NOMO-1 treated with dmso at 0.1 percent for 144 hours (cell line): Measurements from ENCODE around the gene ETS1.

Source experiments
- DNase-seq: peaks from one replicate; lab custom pipeline; 2025; ENCODE audit not compliant: unreplicated experiment; lab: John Stamatoyannopoulos, UW

Gene ETS1

DNA sequence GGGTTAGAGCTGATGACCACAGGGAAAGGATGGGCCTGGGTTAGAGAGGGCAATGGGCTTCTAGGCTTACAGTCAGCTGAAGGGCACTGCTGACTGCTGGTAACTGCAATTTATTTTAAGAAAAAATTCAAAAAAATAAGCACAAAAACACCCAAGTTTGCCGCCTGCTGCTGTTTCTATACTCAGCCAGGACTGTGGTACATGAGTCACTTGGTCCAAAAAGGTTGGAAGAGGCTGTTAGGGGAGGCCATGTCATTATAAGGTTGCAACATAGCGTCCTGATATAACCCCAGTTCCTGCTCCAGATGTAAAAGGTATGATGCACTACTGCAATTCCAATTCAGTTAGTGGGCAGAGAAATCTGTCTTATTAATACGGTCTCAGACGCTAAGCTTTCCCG lies 98.9 kb downstream of the ETS1 start:
- peak; percentile 71 for DNase-seq

DNA sequence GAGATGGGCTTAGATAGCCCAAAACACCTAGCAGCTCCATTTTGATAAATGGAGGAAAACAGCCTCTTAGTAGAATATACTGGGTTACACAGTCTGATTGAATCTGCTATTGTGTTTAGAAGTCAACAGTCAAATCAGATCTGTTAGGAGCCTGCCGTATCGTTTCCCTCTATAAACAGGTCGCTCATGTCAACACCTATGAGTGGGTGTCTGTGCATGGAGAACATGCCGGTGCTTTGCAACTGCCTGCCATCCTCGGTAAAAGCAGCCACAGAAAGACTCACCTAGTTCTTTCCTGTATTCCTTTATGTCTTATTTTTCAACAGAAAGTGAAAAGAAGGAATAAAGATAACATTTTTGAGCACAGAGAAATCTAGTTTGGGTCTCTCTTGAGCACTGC lies 99.4 kb downstream of the ETS1 start:
- no peak for DNase-seq

DNA sequence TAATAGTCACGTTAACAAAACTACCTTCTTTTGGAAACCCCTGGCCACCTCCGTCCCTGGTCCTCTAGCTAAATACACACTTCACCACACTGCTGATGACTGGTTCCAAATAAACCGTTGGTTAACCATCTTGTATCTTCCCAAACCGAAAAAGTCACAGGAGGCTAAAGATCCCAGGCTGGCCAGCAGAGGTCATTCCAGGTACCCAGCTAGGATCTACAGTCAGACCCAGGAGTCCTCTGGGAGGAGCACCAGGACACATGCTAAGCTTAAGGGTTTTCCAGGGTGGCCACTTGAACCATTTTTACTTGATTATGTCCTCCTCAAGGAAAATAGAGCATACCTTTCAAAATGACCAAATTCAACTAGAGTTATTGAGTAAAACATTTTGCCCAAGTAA lies 103.2 kb downstream of the ETS1 start:
- no peak for DNase-seq

DNA sequence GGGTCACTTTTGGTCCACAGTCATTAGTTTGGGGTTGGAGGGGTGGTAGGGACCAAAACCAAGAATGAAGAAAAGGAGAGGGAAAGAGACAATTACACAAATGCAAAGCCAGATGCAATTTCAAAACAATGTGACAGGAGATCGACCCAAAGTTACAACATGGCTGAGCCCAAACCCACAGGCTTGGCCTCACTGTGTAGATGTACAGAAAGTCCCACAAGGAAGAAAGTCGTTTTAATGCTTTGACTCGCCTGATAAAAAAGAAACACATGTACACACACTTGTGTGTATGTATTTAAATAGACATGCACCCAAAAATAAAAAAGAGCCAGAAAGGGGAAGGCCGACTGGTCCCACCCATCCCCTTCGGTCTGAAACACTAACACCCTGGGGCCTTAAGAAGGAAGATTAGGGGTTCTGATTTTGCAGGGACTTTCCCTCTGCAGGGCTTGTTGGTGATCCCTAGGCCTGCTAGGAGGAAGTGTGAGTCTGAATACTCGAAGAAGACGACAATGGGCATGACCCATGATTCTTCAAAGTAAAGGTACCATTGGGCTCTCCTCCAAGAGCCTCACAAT lies 104.1 kb downstream of the ETS1 start:
- DNase-seq = peak; percentile 54

DNA sequence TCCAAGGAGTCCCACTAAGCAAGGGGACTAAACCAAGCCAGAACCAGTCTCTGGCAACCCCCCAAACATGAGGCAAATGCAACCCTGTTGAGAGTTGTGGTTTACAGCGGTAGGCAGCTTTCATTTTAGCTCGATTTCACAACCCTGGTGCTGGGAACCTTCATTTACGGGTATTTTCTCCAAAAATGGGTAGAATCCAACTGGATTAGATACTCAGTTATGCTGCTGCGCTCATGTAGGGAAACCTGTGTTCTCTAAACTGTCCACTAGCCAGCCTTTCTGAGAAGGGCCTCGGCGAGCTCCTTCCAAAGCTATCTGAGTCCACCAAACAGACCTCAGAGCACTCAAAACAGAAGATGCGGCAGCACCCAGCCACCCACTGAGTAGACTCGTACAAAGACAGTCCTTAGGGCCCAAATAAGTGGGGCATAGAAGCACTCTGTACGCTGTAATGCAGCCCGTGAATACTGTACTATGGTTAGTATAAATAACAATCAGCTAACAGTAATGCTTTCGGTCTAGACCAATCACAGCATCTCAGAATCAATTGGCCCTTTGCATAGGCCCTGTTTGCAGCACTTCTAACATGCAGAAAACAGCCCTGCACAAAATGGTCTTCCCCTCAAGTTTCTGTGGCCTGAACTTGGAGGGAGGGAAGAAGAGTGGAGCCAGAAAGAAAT lies 104.7 kb downstream of the ETS1 start:
- DNase-seq = no peak

DNA sequence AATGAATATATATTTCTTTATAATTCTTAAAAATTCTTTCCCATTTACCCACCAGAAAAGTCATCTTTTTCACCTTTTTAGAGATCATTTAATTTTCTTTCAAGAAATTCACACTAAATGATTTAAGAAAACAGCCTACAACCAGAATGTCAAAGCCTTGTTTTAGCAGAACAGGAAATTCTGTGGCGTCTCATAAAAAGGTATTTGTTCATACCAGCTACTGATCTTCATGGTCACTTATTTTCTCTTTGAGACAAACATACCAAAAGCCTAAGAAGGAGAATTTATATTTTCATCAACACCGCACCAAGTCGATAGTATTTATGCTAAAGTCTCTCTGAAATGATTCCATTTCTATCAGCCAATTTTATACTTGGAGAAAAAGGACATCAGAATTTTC lies 105.3 kb downstream of the ETS1 start:
- no peak for DNase-seq

DNA sequence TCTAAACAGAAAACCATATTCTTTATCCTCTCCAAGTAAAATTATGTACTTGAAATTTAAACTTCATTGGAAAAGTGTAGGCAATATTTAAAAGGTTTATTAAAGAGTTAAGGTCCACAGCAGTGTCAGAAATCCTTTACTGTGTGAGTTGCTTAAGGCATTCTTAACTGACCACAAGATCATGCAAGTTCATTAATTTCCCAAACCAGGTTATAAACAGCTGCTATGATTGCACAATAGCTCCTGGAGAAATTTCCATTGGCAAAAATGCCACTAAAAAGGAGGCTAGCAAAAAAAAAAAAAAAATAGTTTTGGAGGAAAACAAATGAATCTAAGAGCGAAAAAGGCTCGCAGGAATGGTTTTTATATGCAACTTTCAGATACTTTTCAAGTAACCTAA lies 106.2 kb downstream of the ETS1 start:
- no peak for DNase-seq

DNA sequence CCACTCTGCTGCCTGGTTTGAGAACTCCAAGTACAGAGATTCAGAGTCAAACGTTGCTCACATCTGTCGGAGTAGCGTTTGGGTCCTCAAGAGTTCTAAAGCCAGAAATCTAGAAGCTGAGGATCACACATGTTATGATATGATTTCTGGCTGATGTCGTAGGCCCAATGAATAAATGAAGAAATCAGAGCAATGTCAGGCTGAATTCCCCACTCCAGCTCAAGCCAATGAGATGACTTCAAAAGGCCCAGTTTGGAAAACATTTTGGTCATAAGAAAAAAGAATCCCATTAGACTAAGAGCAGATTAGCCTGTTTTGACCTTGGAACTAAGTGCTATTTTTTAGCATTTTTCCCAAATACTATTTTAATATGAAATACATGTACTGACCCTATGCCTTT lies 106.7 kb downstream of the ETS1 start:
- DNase-seq = no peak

DNA sequence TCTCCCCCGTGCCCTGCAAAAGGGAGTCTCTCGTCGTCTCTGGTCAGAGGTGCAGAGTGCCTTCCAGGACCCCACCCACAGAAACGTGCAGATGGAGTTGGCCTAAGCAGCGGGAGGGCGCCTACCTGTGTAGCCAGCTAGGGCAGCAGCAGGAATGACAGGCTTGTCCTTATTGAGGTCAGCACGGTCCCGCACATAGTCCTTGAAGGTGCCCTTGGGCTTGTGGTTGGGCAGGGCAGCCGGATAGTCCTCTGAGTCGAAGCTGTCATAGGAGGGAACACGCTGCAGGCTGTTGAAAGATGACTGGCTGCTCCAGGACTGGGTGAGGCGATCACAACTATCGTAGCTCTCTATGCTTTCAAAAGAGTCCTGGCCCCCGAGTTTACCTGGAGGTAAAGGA lies 107.3 kb downstream of the ETS1 start:
- DNase-seq = no peak

DNA sequence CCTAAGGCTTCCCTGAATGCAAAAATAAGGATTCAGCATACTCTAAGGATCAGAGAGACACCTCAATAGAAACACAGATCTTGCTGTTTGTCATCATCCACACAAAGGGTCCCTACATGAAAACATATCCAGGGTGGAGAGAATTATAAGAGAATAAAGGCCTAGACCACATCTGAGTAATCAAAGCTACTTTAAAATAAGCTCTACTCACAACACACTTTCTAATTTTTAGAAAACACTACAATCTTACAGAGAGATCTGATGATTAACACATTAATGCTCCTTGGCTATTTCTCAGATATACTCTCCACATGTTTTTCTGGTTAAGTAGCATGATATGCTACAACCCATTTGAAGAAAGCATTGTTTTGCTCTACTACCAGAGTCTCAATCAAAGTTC lies 108.2 kb downstream of the ETS1 start:
- no peak for DNase-seq

DNA sequence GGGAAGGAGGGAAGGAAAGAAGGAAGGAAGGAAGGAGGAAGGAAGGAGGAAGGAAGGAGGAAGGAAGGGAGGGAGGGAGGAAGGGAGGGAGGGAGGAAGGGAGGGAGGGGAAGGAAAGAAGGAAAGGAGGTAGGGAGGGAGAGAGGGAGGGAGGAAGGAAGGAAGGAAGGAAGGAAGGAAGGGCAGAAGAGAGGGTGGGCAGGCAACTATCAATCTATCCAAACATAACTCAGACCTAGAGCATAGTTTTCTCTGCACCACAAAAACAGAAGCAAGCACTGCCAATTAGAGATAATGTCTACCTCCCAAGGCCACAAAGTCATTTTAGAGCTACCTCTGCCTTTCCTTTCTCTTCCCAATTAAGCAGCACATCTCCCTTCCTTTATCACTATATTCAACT lies 109.1 kb downstream of the ETS1 start:
- no peak for DNase-seq

DNA sequence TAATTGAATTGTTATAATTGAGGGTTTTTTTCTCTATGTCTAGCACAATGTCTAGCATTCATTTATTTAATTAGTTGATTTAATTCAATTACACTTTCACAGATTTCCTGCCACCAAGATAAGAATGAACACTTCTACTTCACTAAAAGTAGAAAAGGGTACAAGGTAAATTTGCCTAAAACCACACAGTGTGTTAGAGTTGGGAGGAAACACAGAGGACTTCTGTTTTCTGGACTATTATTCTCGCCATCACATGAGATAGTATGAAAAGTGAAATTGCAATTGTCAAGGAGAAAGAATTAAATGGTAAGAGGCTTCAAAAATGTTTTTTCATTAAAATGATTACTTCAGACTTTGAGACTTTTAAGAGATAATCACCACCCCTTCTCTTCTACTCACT lies 109.5 kb downstream of the ETS1 start:
- DNase-seq = no peak

DNA sequence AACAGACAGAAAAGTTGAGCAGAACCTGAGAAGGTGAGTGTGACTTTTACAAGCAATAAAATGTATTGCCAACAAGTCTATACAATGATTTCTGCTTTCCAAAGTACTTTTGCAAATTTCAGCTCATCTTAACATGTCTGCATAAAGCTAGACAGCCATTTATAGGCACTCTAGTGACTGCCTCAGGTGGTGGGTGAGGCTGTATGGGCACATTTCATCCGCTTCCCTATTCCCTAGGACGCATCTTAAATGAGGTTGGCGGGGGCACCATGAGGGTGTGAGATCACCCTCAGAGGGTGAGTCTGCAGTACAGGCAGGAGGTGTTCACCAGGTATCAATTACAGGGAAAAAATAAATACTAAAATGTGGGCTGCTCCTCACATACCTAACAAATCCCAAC lies 110.1 kb downstream of the ETS1 start:
- DNase-seq = no peak

DNA sequence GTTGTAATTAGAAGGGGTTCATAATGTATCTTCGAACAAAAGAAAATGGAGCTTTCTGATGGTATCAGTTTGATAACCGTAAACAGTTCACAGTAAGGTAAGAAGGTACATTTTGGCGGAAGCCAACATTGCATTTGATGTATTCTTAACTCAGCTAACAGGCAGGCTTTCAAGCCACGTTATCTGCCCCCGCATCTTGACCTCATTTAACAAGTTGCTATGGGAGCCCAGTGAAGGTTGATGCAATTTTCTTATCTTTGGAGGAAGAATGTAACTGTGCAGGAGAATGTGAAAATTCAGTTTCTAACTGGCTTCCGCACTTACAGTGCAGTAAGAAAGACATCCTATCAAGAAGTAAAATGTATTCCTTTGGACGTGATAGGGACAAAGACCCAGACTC lies 110.6 kb downstream of the ETS1 start:
- no peak for DNase-seq

DNA sequence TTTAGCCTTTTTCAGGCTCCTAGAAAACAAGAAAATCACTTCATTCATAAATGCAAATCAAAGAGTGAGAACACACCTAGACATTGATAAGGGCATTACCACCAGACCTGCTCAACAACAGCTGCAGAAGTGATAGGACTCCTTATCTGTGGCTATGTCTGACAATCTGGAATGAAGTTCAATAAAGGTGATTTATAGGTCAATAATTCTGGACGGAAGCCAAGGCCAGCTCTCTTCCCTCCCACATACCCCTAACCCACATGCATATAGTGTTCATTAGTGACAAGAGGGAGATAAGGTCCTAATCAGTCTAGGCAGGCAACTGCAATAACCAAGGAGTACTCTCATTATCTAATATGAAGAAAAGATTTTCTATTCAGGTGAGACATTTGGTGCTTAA lies 111.3 kb downstream of the ETS1 start:
- no peak for DNase-seq

DNA sequence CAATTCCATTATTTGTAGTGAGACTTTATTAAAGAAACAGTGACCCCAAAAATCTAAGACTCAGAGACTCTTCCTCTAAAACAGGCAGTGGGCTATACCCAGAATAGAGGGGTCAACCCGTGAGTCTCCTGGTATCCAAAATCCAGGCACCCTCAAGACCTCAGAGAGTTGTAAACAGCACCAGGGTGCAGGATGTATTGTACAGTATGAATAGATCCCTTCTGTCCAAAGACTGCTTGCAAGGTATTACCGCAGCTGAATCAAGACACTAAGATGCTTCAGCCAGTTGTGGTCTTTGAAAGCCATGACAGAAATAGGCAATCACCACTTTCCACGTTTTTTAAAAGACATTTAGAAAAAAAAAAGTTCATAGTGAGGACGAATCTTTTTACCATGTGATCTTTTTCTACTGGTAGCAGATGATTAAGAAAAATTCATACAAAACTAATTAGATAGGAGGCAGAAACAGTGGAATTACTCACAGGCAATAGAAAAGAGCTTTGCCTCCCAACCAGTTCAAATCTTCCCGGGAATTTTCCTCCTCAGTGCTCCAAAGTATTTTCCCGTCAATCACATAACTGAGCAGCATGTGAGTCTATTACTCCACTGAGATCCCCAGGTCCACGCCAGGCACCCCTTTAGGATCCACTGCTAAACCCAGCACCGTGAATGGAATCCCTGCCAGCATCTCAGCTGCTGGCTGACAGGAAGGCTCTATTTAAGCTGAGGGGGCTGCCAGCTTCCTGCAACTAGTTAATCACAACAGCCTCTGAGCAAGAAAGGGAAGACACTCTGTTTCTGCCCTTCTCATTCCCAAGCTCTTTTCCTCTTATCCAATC lies 113.1 kb downstream of the ETS1 start:
- DNase-seq = no peak

DNA sequence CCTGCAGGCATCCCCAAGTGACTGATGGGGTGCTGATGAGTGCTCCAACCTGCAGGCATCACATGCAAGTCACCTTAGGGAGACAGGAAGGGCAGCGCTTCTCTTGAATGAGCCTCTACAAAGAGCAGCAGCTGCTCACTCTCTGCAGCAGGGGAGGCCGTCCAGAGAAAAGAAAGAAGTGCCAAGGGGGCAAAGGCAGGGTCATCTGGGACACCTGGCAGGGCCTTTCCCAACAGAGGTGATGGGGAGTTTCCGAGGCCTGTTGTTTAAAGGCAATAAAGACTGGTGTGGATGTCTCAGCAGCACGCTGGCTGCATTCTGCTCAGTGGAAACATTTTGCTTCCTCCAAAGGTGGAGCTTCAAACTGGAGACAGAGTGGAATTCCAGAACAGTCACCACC lies 113.7 kb downstream of the ETS1 start:
- DNase-seq = no peak

DNA sequence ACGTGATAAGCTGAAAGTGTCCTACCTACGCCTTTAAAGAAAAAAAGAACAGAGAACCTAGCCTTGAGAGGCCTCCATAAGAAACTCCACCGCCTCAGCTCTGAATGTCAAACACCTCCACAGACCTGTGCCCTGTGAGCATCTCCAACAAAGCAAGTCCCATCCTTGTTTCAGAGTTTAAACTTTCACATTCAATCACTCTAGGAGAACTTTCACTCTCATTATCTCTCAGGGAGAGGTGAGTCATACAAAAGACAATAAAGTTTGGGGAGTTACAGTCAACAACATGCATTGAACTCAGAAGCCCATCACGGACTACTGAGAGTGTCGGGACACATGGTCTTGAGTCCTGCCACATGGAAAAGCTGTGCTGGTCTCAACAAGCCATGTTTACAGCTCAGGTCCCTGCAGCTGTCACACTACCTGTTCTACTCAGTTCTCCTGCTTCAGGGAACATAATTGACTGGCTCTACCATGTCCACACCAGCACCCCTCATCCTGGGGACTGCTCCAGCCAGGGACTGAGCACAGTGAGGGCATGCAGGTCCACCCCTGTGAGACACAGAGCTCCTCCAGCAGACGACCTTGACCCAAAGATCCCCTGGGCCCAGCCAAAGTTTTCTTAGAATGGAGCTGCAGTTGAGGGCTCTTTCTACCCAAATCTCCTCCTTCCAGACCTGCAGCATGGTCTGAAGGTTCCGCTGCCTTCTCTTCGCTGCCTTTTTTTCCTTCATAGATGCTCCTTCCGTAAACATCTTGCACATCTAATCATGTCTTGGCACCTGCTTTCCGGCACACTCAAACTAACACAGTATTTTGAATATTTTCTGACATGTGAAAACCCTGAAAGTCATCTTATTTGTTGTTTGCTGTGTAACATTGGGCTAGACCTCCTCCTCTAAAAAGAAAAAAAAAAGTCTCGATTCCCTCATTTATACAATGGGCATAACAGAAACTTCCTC lies 114.9 kb downstream of the ETS1 start:
- DNase-seq = no peak

DNA sequence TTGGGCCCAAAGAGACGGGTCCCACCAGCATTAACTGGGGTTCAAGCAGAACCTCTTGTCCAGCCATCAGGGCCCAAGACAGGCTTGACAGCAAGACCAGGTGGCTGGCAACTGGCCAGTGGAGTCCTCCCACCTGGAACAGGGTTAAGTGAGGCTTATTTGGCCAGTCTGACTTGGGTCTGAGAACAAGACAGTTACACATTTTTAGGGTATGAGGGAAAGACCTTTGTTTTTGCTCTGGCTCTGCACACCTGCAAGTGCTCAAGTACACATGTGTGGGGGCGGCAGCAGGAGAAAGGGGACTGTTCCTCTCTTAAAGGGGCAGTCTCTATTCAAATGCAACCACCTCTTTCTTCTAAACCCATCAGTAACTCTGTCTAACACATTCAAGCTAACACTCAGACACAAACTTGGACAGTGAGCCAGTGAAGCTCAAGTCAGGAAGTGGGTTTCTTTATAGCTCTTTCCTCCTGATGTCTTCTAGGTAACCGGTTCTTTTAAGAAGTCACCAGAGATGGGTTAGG lies 116.2 kb downstream of the ETS1 start:
- DNase-seq = no peak

DNA sequence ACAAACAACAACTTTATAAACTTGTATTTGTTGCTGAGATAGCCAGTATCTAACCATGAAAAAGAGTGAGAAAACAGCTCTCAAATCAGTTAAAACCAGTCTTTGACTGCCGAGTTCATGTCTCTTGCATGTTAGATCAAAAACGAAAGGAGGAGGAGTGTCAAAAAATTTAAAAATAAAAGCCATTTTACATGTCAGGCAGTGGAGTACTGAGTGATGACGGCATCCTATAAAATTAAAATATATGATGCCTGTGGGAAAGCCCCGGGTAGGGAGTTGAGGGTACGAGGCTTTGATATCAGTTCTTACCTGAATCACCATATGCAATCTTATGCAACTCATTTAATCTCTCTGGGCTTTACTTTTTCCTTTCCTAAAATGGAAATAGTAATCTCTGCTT lies 117.3 kb downstream of the ETS1 start:
- no peak for DNase-seq

DNA sequence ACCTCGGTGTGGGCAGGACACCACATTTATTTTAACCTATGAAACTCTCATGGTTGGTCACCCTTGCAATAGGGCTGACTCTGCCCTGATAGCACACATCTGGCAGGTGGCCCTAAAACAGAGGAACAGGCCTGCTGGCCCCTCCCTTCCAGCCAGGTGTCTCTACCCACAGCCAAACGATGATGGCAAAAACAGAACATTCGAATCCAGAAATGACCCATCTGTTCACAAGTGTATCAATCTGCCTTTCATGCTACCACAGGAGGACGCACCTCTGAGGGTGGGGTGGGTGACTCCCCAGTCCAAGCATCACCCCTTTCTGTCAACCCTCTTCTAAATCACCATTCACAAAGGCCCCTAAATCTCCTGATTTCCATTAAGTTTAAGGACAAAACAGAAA lies 118.1 kb downstream of the ETS1 start:
- DNase-seq = no peak
